PC-9 (cell line): Measurements from ENCODE around the gene PARP9.

Experiments used
- EZH2 ChIP-seq: fragments of 200-600 bp; sonication (generic); IDR thresholded peaks from 2 replicates; pipeline ENCODE4 v1.8.0; 2017; ENCODE audit warnings: antibody characterized with exemption, low read depth
- TF ChIP-seq, protein P1 (sequence below): fragments of 200-600 bp; sonication (generic); conservative IDR thresholded peaks from 2 replicates; pipeline ENCODE4 v1.6.1; 2017; ENCODE audit warnings: mixed run types, antibody characterized with exemption, mild to moderate bottlenecking, moderate library complexity

- TF ChIP-seq, protein P1, sequence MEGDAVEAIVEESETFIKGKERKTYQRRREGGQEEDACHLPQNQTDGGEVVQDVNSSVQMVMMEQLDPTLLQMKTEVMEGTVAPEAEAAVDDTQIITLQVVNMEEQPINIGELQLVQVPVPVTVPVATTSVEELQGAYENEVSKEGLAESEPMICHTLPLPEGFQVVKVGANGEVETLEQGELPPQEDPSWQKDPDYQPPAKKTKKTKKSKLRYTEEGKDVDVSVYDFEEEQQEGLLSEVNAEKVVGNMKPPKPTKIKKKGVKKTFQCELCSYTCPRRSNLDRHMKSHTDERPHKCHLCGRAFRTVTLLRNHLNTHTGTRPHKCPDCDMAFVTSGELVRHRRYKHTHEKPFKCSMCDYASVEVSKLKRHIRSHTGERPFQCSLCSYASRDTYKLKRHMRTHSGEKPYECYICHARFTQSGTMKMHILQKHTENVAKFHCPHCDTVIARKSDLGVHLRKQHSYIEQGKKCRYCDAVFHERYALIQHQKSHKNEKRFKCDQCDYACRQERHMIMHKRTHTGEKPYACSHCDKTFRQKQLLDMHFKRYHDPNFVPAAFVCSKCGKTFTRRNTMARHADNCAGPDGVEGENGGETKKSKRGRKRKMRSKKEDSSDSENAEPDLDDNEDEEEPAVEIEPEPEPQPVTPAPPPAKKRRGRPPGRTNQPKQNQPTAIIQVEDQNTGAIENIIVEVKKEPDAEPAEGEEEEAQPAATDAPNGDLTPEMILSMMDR = no peak
- TF ChIP-seq EZH2 = no peak
Measured at GRCh38 chr3:122535964-122536631, 28.0 kb downstream of the PARP9 start.
